ENCODE results near the gene SYNCRIP.
A peak's percentile ranks its signal among the peaks of the same experiment; 100 is the strongest.

DNA sequence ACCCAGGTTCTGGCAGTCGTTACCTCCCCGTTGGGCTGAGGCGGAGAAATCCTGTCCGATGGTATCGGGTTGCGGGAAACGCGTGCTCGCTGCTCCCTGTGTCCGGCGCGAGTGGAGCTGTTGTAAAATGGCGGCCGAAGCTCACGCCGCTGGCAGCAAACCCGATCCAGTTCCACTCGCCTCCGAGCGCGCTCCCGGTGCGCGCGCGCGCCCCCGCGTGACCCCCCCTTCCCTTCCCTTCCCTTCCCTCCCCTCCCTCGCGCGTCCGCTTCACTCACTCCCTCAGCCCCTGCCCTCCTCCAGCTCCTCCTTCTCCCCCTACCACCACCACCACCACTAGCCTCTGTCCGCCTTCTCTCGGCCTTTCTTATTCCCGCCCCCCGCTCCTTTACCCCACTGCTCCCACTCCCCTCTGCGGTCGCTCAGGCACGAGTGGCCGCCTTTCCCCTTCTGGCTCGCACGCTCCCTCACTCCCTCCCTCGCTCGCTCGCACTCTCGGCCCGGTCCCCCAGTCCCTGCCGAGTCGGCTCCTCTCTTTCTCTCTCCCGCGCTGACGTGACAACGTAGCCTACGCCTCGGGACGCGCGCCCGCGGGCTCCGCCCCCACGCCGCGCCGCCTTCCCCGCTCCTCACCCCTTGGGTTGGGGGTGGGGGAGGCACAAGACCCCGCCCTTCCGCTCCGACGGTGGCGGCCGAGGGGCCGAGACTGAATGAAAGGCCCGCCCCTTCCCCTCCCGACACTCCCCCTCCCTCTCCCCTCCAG is at the start of gene SYNCRIP:
- TF ChIP-seq POLR2A (IDR thresholded peaks at IDR 0.05; ENCODE audit: low read length) (peak; percentile 89), GATA1 (IDR thresholded peaks at IDR 0.05; ENCODE audit: low read depth, low read length) (no peak)
